A549 (cell line): ENCODE measurements around the gene OR6C76. TPM values are rescaled to one million over a fixed set of nuclear protein-coding genes. Genes with fewer than 3 reads are reported as not detected.
"Not testable (repeated sequence)": the region's sequence is repeated elsewhere in the genome, so short reads cannot be mapped to it uniquely, and the experiment has no call there.

ENCODE experiments used
- ATAC-seq, 2 experiments: fragments of 200-7000 bp in 1 of 2; fragments of >200 bp in 1 of 2; cut with Nextera tagmentation in 1 of 2; cut with Tn5 transposase in 1 of 2; 3 replicates each; pipeline versions ENCODE4 v1.8.0 to v1.9.1; 2018 to 2020; ENCODE audit warnings: mild to moderate bottlenecking in 1 of 2, moderate library complexity in 1 of 2
- CTCF ChIA-PET: fragments of 300-600 bp; sonication (Branson Sonifier 250); formaldehyde crosslinking; extraction: SDS; loops from one replicate; lab custom pipeline; 2021; ENCODE audit warnings: antibody characterized with exemption, inconsistent platforms; lab: Yijun Ruan, JAX
- POLR2A ChIA-PET: fragments of 350-600 bp; formaldehyde crosslinking; extraction: SDS; loops from one replicate; lab custom pipeline; 2021; ENCODE audit warnings: antibody characterized with exemption, inconsistent platforms; lab: Yijun Ruan, JAX
- DNase-seq, 2 experiments: peaks; one replicate each; pipeline versions ENCODE4 v3.0.0 to v3.0.0-alpha.2; 2011 to 2016; ENCODE audit warnings: low read depth in 1 of 2, low spot score in 1 of 2
- FAIRE-seq: peaks from 2 replicates; lab custom pipeline; 2011; peaks lifted over from hg19 to GRCh38; lab: Jason Lieb, UNC
- H3K27ac ChIP-seq, 2 experiments: fragments of >200 bp; sonication (Bioruptor Twin); formaldehyde crosslinking; 3 replicates each; pipeline ENCODE4 v1.5.1; 2016 to 2017
- H3K4me1 ChIP-seq: fragments of >200 bp; sonication (Bioruptor Twin); formaldehyde crosslinking; 3 replicates; pipeline ENCODE4 v1.6.1; 2016
- H3K4me2 ChIP-seq: fragments of >200 bp; sonication (Bioruptor Twin); formaldehyde crosslinking; 3 replicates; pipeline ENCODE4 v1.6.1; 2016
- H3K4me3 ChIP-seq: fragments of >200 bp; sonication (Bioruptor Twin); formaldehyde crosslinking; 3 replicates; pipeline ENCODE4 v1.5.1; 2016
- H3K9me3 ChIP-seq: fragments of >200 bp; sonication (Bioruptor Twin); formaldehyde crosslinking; 3 replicates; pipeline ENCODE4 v1.6.1; 2016
- ATOH8 ChIP-seq: fragments of 250-450 bp; sonication (Bioruptor Pico); IDR thresholded peaks from 2 replicates; pipeline ENCODE4 v1.5.0; 2020; ENCODE audit warnings: low read depth, mild to moderate bottlenecking, moderate library complexity
- BHLHE40 ChIP-seq: IDR thresholded peaks from 2 replicates; pipeline ENCODE4 v1.6.1; 2012; ENCODE audit warnings: low read depth, low read length, inconsistent platforms
- CBX2 ChIP-seq: fragments of 200-600 bp; sonication (generic); IDR thresholded peaks from 2 replicates; pipeline ENCODE4 v1.6.1; 2016; ENCODE audit warnings: low read depth, mild to moderate bottlenecking, borderline replicate concordance
- FOSB ChIP-seq: fragments of 250-450 bp; sonication (Bioruptor Pico); IDR thresholded peaks from 2 replicates; pipeline ENCODE4 v1.5.0; 2020; ENCODE audit warnings: mild to moderate bottlenecking, moderate library complexity
- FOXS1 ChIP-seq: fragments of 250-450 bp; sonication (Bioruptor Pico); IDR thresholded peaks from 2 replicates; pipeline ENCODE4 v1.5.0; 2020; ENCODE audit warnings: mild to moderate bottlenecking, moderate library complexity
- HES2 ChIP-seq: fragments of >200 bp; sonication (Bioruptor Twin); formaldehyde crosslinking; IDR thresholded peaks from 2 replicates; pipeline ENCODE4 v1.6.1; 2016
- HEYL ChIP-seq: fragments of 250-450 bp; sonication (Bioruptor Pico); IDR thresholded peaks from 2 replicates; pipeline ENCODE4 v1.8.0; 2021; ENCODE audit warnings: mild to moderate bottlenecking, moderate library complexity
- HOXA7 ChIP-seq: fragments of 250-450 bp; sonication (Bioruptor Pico); IDR thresholded peaks from 2 replicates; pipeline ENCODE4 v1.5.0; 2020; ENCODE audit warnings: mild to moderate bottlenecking, moderate library complexity
- HOXB5 ChIP-seq: fragments of 250-450 bp; sonication (Bioruptor Pico); IDR thresholded peaks from 2 replicates; pipeline ENCODE4 v1.5.0; 2020; ENCODE audit warnings: mild to moderate bottlenecking, moderate library complexity
- JUN ChIP-seq, 2 experiments: fragments of >200 bp; sonication (Bioruptor Twin); formaldehyde crosslinking; IDR thresholded peaks; 2 replicates in 1 of 2; 3 replicates in 1 of 2; pipeline ENCODE4 v1.6.1; 2016 to 2017
- MAFK ChIP-seq: fragments of 450-650 bp; IDR thresholded peaks from 2 replicates; pipeline ENCODE4 v1.6.1; 2014; ENCODE audit not compliant: partially characterized antibody
- MAZ ChIP-seq: fragments of 150-350 bp; IDR thresholded peaks from 2 replicates; pipeline ENCODE4 v1.6.1; 2014; ENCODE audit warnings: antibody characterized with exemption, low read depth, low read length, borderline replicate concordance
- NPAS2 ChIP-seq: fragments of 250-450 bp; sonication (Bioruptor Pico); IDR thresholded peaks from 2 replicates; pipeline ENCODE4 v1.8.0; 2022; ENCODE audit warnings: mild to moderate bottlenecking, moderate library complexity, borderline replicate concordance
- NR3C1 ChIP-seq: fragments of >200 bp; sonication (Bioruptor Twin); formaldehyde crosslinking; IDR thresholded peaks from 3 replicates; pipeline ENCODE4 v1.6.1; 2017
- RAD21 ChIP-seq, 2 experiments: fragments of >200 bp in 1 of 2; sonication (Bioruptor Twin) in 1 of 2; formaldehyde crosslinking in 1 of 2; IDR thresholded peaks in 1 of 2; conservative IDR thresholded peaks in 1 of 2; 2 replicates in 1 of 2; 3 replicates in 1 of 2; pipeline ENCODE4 v1.6.1; 2012 to 2018; ENCODE audit warnings: inconsistent platforms in 1 of 2
- RFX5 ChIP-seq: fragments of 450-650 bp; IDR thresholded peaks from 2 replicates; pipeline ENCODE4 v1.7.1; 2014; ENCODE audit warnings: antibody characterized with exemption, mild to moderate bottlenecking, moderate library complexity
- SMC3 ChIP-seq: fragments of >200 bp; sonication (Bioruptor Twin); formaldehyde crosslinking; IDR thresholded peaks from 3 replicates; pipeline ENCODE4 v1.6.1; 2018; ENCODE audit warnings: inconsistent platforms
- SREBF2 ChIP-seq: fragments of 450-650 bp; IDR thresholded peaks from 2 replicates; pipeline ENCODE4 v1.6.1; 2014; ENCODE audit warnings: mild to moderate bottlenecking, moderate library complexity
- TFCP2L1 ChIP-seq: fragments of 250-450 bp; sonication (Bioruptor Pico); IDR thresholded peaks from 2 replicates; pipeline ENCODE4 v1.5.0; 2021; ENCODE audit warnings: mild to moderate bottlenecking
- USF2 ChIP-seq: fragments of 450-650 bp; IDR thresholded peaks from 2 replicates; pipeline ENCODE4 v1.6.1; 2014; ENCODE audit warnings: antibody characterized with exemption
- ZFP36 ChIP-seq: fragments of 450-650 bp; IDR thresholded peaks from 2 replicates; pipeline ENCODE4 v1.6.1; 2014; ENCODE audit warnings: borderline replicate concordance; ENCODE audit not compliant: partially characterized antibody
- ZSCAN20 ChIP-seq: fragments of 250-450 bp; sonication (Bioruptor Pico); IDR thresholded peaks from 2 replicates; pipeline ENCODE4 v1.8.0; 2022; ENCODE audit warnings: mild to moderate bottlenecking, moderate library complexity
- WGBS: methylation state at CpG from one replicate; pipeline ENCODE4 v1.1.6; 2017; ENCODE audit errors: missing lambda C conversion rate; 5-methylcytosine and 5-hydroxymethylcytosine counted together
- polyA plus RNA-seq, 4 experiments: library from polyadenylated mRNA; depleted of rRNA in 3 of 4; stranded (reverse); fragments of >200 nt; fragmentation: RNase III in 1 of 4; extraction: RNeasy Plus Mini Kit Qiagen cat#74134 plus additional on column Dnase treatment in 1 of 4; gene quantifications; 2 replicates in 3 of 4; 3 replicates in 1 of 4; pipeline ENCODE4 v1.2.3, GENCODE V29; 2011 to 2017
- TF ChIP-seq, protein P1 (sequence below): IDR thresholded peaks from 2 replicates; pipeline ENCODE4 v1.6.1; 2012

OR6C76 gene
- polyA plus RNA-seq, 2 of the 4 experiments (the other 2 are of a cell fraction), result not detected

DNA sequence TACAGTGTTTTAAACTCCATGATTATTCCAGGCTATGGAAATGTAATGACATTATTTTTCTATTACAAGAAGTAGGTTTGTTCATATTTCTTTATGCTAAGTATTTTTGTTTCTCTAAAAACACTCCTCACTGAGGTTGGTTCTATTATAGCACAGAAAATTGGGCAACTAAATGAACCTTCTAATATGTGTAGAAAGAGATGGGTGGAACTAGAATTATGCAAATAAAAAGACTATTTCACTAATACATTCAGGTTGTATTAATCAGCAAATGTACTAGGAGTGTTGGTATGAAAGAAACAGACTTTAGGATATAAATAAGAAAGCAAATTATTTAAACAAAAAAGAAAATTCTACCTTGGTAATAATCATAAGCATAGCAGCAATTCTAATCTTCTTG lies 22.8 kb downstream of the OR6C76 start:
- Histone ChIP-seq H3K4me2 (no peak overlapping the region), H3K9me3 (no peaks in the 10 kb centered on the region), H3K4me3 (no peak overlapping the region), H3K27ac (no peak overlapping the region), H3K4me1 (no peaks in the 10 kb centered on the region)
- TF ChIP-seq ZSCAN20, result no peak
- TF ChIP-seq, protein P1, sequence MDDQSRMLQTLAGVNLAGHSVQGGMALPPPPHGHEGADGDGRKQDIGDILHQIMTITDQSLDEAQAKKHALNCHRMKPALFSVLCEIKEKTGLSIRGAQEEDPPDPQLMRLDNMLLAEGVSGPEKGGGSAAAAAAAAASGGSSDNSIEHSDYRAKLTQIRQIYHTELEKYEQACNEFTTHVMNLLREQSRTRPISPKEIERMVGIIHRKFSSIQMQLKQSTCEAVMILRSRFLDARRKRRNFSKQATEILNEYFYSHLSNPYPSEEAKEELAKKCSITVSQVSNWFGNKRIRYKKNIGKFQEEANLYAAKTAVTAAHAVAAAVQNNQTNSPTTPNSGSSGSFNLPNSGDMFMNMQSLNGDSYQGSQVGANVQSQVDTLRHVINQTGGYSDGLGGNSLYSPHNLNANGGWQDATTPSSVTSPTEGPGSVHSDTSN, result no peak
- TF ChIP-seq MAZ, result no peak
- no peak for TF ChIP-seq NPAS2 (CRISPR knock-in tag)
- TF ChIP-seq RAD21 (conservative IDR thresholded peaks at IDR 0.05 in 1 of 2, IDR thresholded peaks at IDR 0.05 in 1 of 2), result no peak
- no peak for TF ChIP-seq ZFP36
- no peak for TF ChIP-seq FOSB (CRISPR knock-in tag)
- TF ChIP-seq RFX5, result no peak
- no peak for DNase-seq
- no peak for ATAC-seq
- ChIA-PET CTCF (no interaction called here), POLR2A (no interaction called here)
- peak; percentile 49 for FAIRE-seq

DNA sequence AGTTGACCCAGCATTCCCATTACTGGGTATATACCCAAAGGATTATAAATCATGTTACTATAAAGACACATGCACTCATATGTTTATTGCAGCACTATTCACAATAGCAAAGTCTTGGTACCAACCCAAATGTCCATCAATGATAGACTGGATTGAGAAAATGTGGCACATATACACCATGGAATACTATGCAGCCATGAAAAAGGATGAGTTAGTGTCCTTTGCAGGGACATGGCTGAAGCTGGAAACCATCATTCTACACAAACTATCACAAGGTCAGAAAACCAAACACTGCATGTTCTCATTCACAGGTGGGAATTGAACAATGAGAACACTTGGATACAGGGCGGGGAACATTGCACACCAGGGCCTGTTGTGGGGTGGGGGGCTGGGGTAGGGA lies 38.9 kb downstream of the OR6C76 start:
- DNase-seq, H3K4me1 ChIP-seq, H3K4me3 ChIP-seq, H3K9me3 ChIP-seq, POLR2A ChIA-PET, FAIRE-seq, H3K27ac ChIP-seq, H3K4me2 ChIP-seq, CTCF ChIA-PET, ATAC-seq: not testable (repeated sequence)
- WGBS, result 0% methylated on average over 1 of the region's 1 CpG

GRCh38 chr12:55467836-55468235 lies 41.8 kb downstream of the OR6C76 start:
- no peak overlapping the region for H3K27ac ChIP-seq
- TF ChIP-seq USF2, result no peak
- TF ChIP-seq SMC3, result no peak
- no peak for TF ChIP-seq BHLHE40
- TF ChIP-seq FOXS1, result no peak
- no peak for TF ChIP-seq HES2
- TF ChIP-seq ATOH8 (CRISPR knock-in tag), result no peak
- no peak for TF ChIP-seq HOXA7
- TF ChIP-seq, protein P1, result no peak
- TF ChIP-seq HOXB5 (CRISPR knock-in tag), result no peak
- TF ChIP-seq TFCP2L1 (CRISPR knock-in tag), result no peak
- no peak for TF ChIP-seq CBX2
- TF ChIP-seq HEYL (CRISPR knock-in tag), result no peak
- no peak for TF ChIP-seq NR3C1
- no peak for TF ChIP-seq MAFK
- TF ChIP-seq SREBF2, result no peak
- no peak for TF ChIP-seq JUN (IDR thresholded peaks at IDR 0.05)
- H3K9me3 ChIP-seq, result no peaks in the 10 kb centered on the region
- no peak overlapping the region for H3K4me3 ChIP-seq
- ChIA-PET CTCF (no interaction called here), POLR2A (no interaction called here)
- 1% methylated on average over 2 of the region's 2 CpGs for WGBS
- no peaks in the 10 kb centered on the region for H3K4me1 ChIP-seq
- ATAC-seq (no peak), FAIRE-seq (peak; percentile 13), DNase-seq (no peak)
- H3K4me2 ChIP-seq, result no peak overlapping the region
